ENCODE results near the gene NUP50.
A peak's percentile ranks its signal among the peaks of the same experiment; 100 is the strongest.

NUP50 gene

GRCh38 chr22:45201678-45202332 is 38.1 kb downstream of the NUP50 start:
- no peak overlapping the region for H3K27ac ChIP-seq (replicated peaks; ENCODE audit: low read length)
- no peak overlapping the region for H3K14ac ChIP-seq (ENCODE audit: low read length)
- no peak overlapping the region for H4K91ac ChIP-seq (ENCODE audit: low read depth, low read length, poor library complexity)
- H3K79me1 ChIP-seq (ENCODE audit: low read depth, low read length): peaks cover 3% of the 10 kb centered on the region
- H2AK5ac ChIP-seq (ENCODE audit: low read depth, low read length): no peak overlapping the region
- no peak overlapping the region for H2BK120ac ChIP-seq (ENCODE audit: low read depth, low read length)
- DNase-seq (ENCODE audit: low spot score): no peak
- no peak overlapping the region for H3K4me2 ChIP-seq (ENCODE audit: insufficient read depth, low read length, poor library complexity, severe bottlenecking)
- H3K18ac ChIP-seq (ENCODE audit: low read length): peak overlapping the region; percentile 24
- H2BK15ac ChIP-seq (ENCODE audit: low read length): no peak overlapping the region
- H3K9me3 ChIP-seq (replicated peaks in 1 of 2; ENCODE audit: control insufficient read depth in 2 of 2, insufficient read depth in 1 of 2, low read depth in 1 of 2, low read length in 2 of 2): no peaks in the 10 kb centered on the region
- no peak overlapping the region for H3K4me3 ChIP-seq (ENCODE audit: low read length in 2 of 2)
- no peaks in the 10 kb centered on the region for H3K27me3 ChIP-seq (ENCODE audit: control insufficient read depth in 3 of 3, insufficient read depth in 3 of 3, low read depth in 1 of 3, low read length in 3 of 3)
- WGBS, 2 donors (ENCODE audit: extremely low coverage in 2 of 2, insufficient read length in 2 of 2, insufficient replicate concordance in 1 of 2): no CpG with 5 or more reads among the region's 9 CpGs
- no peak overlapping the region for H3K23ac ChIP-seq (ENCODE audit: low read depth, low read length, poor library complexity)
- H3K36me3 ChIP-seq (replicated peaks in 1 of 2; ENCODE audit: control insufficient read depth in 2 of 2, insufficient read depth in 2 of 2, low read length in 2 of 2): peaks cover 16 to 34% of the 10 kb centered on the region in 2 donors
- H2BK5ac ChIP-seq (ENCODE audit: low read length): no peak overlapping the region
- no peak overlapping the region for H4K8ac ChIP-seq (ENCODE audit: low read depth, low read length)
- H2AFZ ChIP-seq (ENCODE audit: low read length): no peak overlapping the region
- no peak overlapping the region for H2BK12ac ChIP-seq (ENCODE audit: low read length)
- peaks cover 0 to 9% of the 10 kb centered on the region in 2 donors for H3K4me1 ChIP-seq (ENCODE audit: control insufficient read depth in 2 of 2, insufficient read depth in 1 of 2, low read depth in 1 of 2, low read length in 2 of 2)
- no peak overlapping the region for H3K4ac ChIP-seq (ENCODE audit: low read length)
- no peak overlapping the region for H3K9ac ChIP-seq (ENCODE audit: low read depth, low read length, poor library complexity)

GRCh38 chr22:45202333-45203149 is 38.8 kb downstream of the NUP50 start:
- H3K79me1 ChIP-seq (ENCODE audit: low read depth, low read length): peaks cover 3% of the 10 kb centered on the region
- H2BK15ac ChIP-seq (ENCODE audit: low read length): no peak overlapping the region
- H2AFZ ChIP-seq (ENCODE audit: low read length): no peak overlapping the region
- H3K23ac ChIP-seq (ENCODE audit: low read depth, low read length, poor library complexity): peak overlapping the region; percentile 31
- no peak overlapping the region for H2BK12ac ChIP-seq (ENCODE audit: low read length)
- no peak overlapping the region for H4K8ac ChIP-seq (ENCODE audit: low read depth, low read length)
- H4K91ac ChIP-seq (ENCODE audit: low read depth, low read length, poor library complexity): no peak overlapping the region
- H3K36me3 ChIP-seq (replicated peaks in 1 of 2; ENCODE audit: control insufficient read depth in 2 of 2, insufficient read depth in 2 of 2, low read length in 2 of 2): peaks cover 12 to 29% of the 10 kb centered on the region in 2 donors
- no peak overlapping the region for H3K27ac ChIP-seq (replicated peaks; ENCODE audit: low read length)
- H3K4ac ChIP-seq (ENCODE audit: low read length): no peak overlapping the region
- peaks cover 0 to 9% of the 10 kb centered on the region in 2 donors for H3K4me1 ChIP-seq (ENCODE audit: control insufficient read depth in 2 of 2, insufficient read depth in 1 of 2, low read depth in 1 of 2, low read length in 2 of 2)
- no peaks in the 10 kb centered on the region for H3K9me3 ChIP-seq (replicated peaks in 1 of 2; ENCODE audit: control insufficient read depth in 2 of 2, insufficient read depth in 1 of 2, low read depth in 1 of 2, low read length in 2 of 2)
- H2BK5ac ChIP-seq (ENCODE audit: low read length): no peak overlapping the region
- no peak overlapping the region for H2BK120ac ChIP-seq (ENCODE audit: low read depth, low read length)
- WGBS, 2 donors (ENCODE audit: extremely low coverage in 2 of 2, insufficient read length in 2 of 2, insufficient replicate concordance in 1 of 2): no CpG with 5 or more reads among the region's 36 CpGs
- no peak overlapping the region for H3K14ac ChIP-seq (ENCODE audit: low read length)
- H3K18ac ChIP-seq (ENCODE audit: low read length): peak overlapping the region; percentile 24
- H3K9ac ChIP-seq (ENCODE audit: low read depth, low read length, poor library complexity): peak overlapping the region; percentile 15
- H3K27me3 ChIP-seq (ENCODE audit: control insufficient read depth in 3 of 3, insufficient read depth in 3 of 3, low read depth in 1 of 3, low read length in 3 of 3): no peaks in the 10 kb centered on the region
- no peak overlapping the region for H3K4me2 ChIP-seq (ENCODE audit: insufficient read depth, low read length, poor library complexity, severe bottlenecking)
- no peak overlapping the region for H2AK5ac ChIP-seq (ENCODE audit: low read depth, low read length)
- DNase-seq (ENCODE audit: low spot score): no peak
- H3K4me3 ChIP-seq (ENCODE audit: low read length in 2 of 2): no peak overlapping the region

GRCh38 chr22:45203150-45203951 is 39.6 kb downstream of the NUP50 start:
- no peak overlapping the region for H3K4ac ChIP-seq (ENCODE audit: low read length)
- DNase-seq (ENCODE audit: low spot score): no peak
- H3K79me1 ChIP-seq (ENCODE audit: low read depth, low read length): peaks cover 1% of the 10 kb centered on the region
- no peak overlapping the region for H3K27ac ChIP-seq (replicated peaks; ENCODE audit: low read length)
- peaks cover 0 to 11% of the 10 kb centered on the region in 2 donors for H3K4me1 ChIP-seq (ENCODE audit: control insufficient read depth in 2 of 2, insufficient read depth in 1 of 2, low read depth in 1 of 2, low read length in 2 of 2)
- no peak overlapping the region for H2AK5ac ChIP-seq (ENCODE audit: low read depth, low read length)
- no peak overlapping the region for H2BK12ac ChIP-seq (ENCODE audit: low read length)
- H3K9ac ChIP-seq (ENCODE audit: low read depth, low read length, poor library complexity): no peak overlapping the region
- no peaks in the 10 kb centered on the region for H3K9me3 ChIP-seq (replicated peaks in 1 of 2; ENCODE audit: control insufficient read depth in 2 of 2, insufficient read depth in 1 of 2, low read depth in 1 of 2, low read length in 2 of 2)
- no peak overlapping the region for H3K4me2 ChIP-seq (ENCODE audit: insufficient read depth, low read length, poor library complexity, severe bottlenecking)
- peak overlapping the region; percentile 19 for H3K18ac ChIP-seq (ENCODE audit: low read length)
- H4K8ac ChIP-seq (ENCODE audit: low read depth, low read length): no peak overlapping the region
- WGBS, 2 donors (ENCODE audit: extremely low coverage in 2 of 2, insufficient read length in 2 of 2, insufficient replicate concordance in 1 of 2): no CpG with 5 or more reads among the region's 40 CpGs
- H4K91ac ChIP-seq (ENCODE audit: low read depth, low read length, poor library complexity): no peak overlapping the region
- no peak overlapping the region for H2BK15ac ChIP-seq (ENCODE audit: low read length)
- H2AFZ ChIP-seq (ENCODE audit: low read length): no peak overlapping the region
- H3K27me3 ChIP-seq (ENCODE audit: control insufficient read depth in 3 of 3, insufficient read depth in 3 of 3, low read depth in 1 of 3, low read length in 3 of 3): no peaks in the 10 kb centered on the region
- H2BK5ac ChIP-seq (ENCODE audit: low read length): no peak overlapping the region
- no peak overlapping the region for H3K4me3 ChIP-seq (ENCODE audit: low read length in 2 of 2)
- peaks cover 14 to 25% of the 10 kb centered on the region in 2 donors for H3K36me3 ChIP-seq (replicated peaks in 1 of 2; ENCODE audit: control insufficient read depth in 2 of 2, insufficient read depth in 2 of 2, low read length in 2 of 2)
- no peak overlapping the region for H2BK120ac ChIP-seq (ENCODE audit: low read depth, low read length)
- peak overlapping the region; percentile 38 for H3K14ac ChIP-seq (ENCODE audit: low read length)
- H3K23ac ChIP-seq (ENCODE audit: low read depth, low read length, poor library complexity): peak overlapping the region; percentile 65

All from neuronal stem cell (in vitro differentiated cells).